HS-27A (cell line): Measurements from ENCODE around the gene MLPH.
"Not testable (repeated sequence)": the region's sequence is repeated elsewhere in the genome, so short reads cannot be mapped to it uniquely, and the experiment has no call there.

Experiments
- DNase-seq: peaks from one replicate; pipeline ENCODE4 v3.0.0-alpha.2; 2012; ENCODE audit warnings: low read depth, missing footprints

MLPH gene

GRCh38 chr2:237458519-237458918, 28.5 kb upstream of the MLPH start:
- DNase-seq = no peak

GRCh38 chr2:237459226-237459625, 27.8 kb upstream of the MLPH start:
- no peak for DNase-seq

- DNase-seq = no peak
Measured at GRCh38 chr2:237459741-237460174, 27.3 kb upstream of the MLPH start.

- no peak for DNase-seq
Measured at GRCh38 chr2:237464757-237465391, 22.2 kb upstream of the MLPH start.

- no peak for DNase-seq
Measured at GRCh38 chr2:237465515-237466148, 21.4 kb upstream of the MLPH start.

GRCh38 chr2:237466211-237466610, 20.8 kb upstream of the MLPH start:
- DNase-seq = no peak

- DNase-seq = no peak
Measured at GRCh38 chr2:237467447-237468179, 19.4 kb upstream of the MLPH start.

- DNase-seq = not testable (repeated sequence)
Measured at GRCh38 chr2:237469410-237469809, 17.6 kb upstream of the MLPH start.

GRCh38 chr2:237469849-237470248, 17.2 kb upstream of the MLPH start:
- DNase-seq = no peak

GRCh38 chr2:237470914-237471313, 16.1 kb upstream of the MLPH start:
- no peak for DNase-seq

- no peak for DNase-seq
Measured at GRCh38 chr2:237471438-237472186, 15.4 kb upstream of the MLPH start.

GRCh38 chr2:237472187-237472712, 14.8 kb upstream of the MLPH start:
- DNase-seq = no peak

GRCh38 chr2:237472909-237473877, 13.9 kb upstream of the MLPH start:
- no peak for DNase-seq

GRCh38 chr2:237473878-237474441, 13.1 kb upstream of the MLPH start:
- no peak for DNase-seq

- DNase-seq = no peak
Measured at GRCh38 chr2:237474442-237474911, 12.6 kb upstream of the MLPH start.

- DNase-seq = no peak
Measured at GRCh38 chr2:237474931-237475703, 11.9 kb upstream of the MLPH start.

GRCh38 chr2:237475704-237476141, 11.3 kb upstream of the MLPH start:
- no peak for DNase-seq

GRCh38 chr2:237478095-237478494, 9.0 kb upstream of the MLPH start:
- DNase-seq = no peak

GRCh38 chr2:237478979-237479378, 8.1 kb upstream of the MLPH start:
- DNase-seq = no peak

GRCh38 chr2:237479747-237480146, 7.3 kb upstream of the MLPH start:
- DNase-seq = no peak
